HepG2 (cell line): ENCODE results near the gene DGCR6L.
"Not testable (repeated sequence)": the region's sequence is repeated elsewhere in the genome, so short reads cannot be mapped to it uniquely, and the experiment has no call there.

ENCODE experiments used
- DNMT1 ChIP-seq: sonication (generic); formaldehyde crosslinking; IDR thresholded peaks from 2 replicates; pipeline ENCODE4 v1.5.1; 2020; ENCODE audit warnings: mild to moderate bottlenecking, missing genetic modification reagents
- JUND ChIP-seq: sonication (generic); formaldehyde crosslinking; IDR thresholded peaks from 2 replicates; pipeline ENCODE4 v1.8.0; 2022; ENCODE audit warnings: mild to moderate bottlenecking, missing genetic modification reagents
- NAIF1 ChIP-seq: sonication (generic); formaldehyde crosslinking; IDR thresholded peaks from 2 replicates; pipeline ENCODE4 v1.5.0; 2020; ENCODE audit warnings: mild to moderate bottlenecking, missing genetic modification reagents, borderline replicate concordance
- NFIC ChIP-seq: IDR thresholded peaks from 2 replicates; pipeline ENCODE4 v1.6.1; 2012; ENCODE audit warnings: mild to moderate bottlenecking, low read length, inconsistent platforms
- POLR2AphosphoS5 ChIP-seq: IDR thresholded peaks from 2 replicates; pipeline ENCODE4 v1.6.1; 2012; ENCODE audit warnings: low read depth, low read length
- ZNF30 ChIP-seq: sonication (generic); formaldehyde crosslinking; IDR thresholded peaks from 2 replicates; pipeline ENCODE4 v1.5.0; 2020; ENCODE audit warnings: mild to moderate bottlenecking, missing genetic modification reagents
- TF ChIP-seq, protein P1 (sequence below), 2 experiments: sonication (generic) in 1 of 2; formaldehyde crosslinking in 1 of 2; IDR thresholded peaks; 2 replicates each; pipeline versions ENCODE4 v1.5.1 to v1.6.1; 2011 to 2020; ENCODE audit warnings: borderline replicate concordance in 1 of 2, low read depth in 1 of 2, low read length in 1 of 2, mild to moderate bottlenecking in 1 of 2, missing genetic modification reagents in 1 of 2, moderate library complexity in 1 of 2

DNA sequence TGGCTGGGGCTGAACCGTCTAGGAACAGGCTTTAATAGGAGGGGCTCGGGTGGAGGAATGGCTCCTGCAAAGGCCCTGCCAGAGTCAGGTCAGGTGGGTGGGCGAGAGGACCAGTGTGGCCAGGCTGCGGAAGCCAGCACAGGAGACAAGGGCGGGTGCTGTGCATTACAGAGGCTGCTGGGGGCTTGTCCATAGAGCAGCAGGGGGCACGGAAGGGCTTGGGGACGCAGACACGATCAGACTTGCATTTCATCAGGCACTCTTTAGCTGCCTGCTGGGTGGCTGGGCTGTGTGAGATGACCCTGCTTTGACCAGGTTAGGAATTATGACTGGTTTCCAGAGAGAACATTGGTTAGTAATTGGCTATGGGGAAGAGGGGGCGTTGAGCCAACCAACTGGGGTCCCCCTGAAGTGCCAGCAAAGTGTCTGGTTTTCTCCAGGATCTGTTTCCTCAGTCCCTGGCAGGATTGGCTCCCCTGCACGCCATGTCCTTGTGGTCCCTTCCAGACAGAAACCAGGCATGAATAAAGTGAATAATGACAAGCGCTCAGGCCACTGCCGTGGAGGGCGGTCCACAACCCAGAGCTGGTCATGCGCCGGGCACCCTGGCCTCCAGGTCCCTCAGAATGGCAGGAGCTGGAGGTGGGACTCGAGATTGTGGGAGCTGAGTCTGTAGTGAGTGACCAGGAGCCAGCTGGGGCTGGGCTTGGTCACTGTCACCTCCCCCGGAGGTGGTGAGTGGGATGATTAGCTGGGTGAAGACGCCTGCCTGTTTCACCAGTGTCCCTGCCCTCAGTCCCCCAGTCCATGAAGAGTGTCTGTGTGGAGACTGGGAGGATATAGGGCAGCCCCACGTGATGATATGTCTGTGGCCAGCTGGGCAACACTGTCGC is 1.0 kb upstream of the DGCR6L start:
- not testable (repeated sequence) for TF ChIP-seq DNMT1; NAIF1; JUND (CRISPR knock-in tag); ZNF30 (CRISPR knock-in tag); POLR2AphosphoS5; NFIC
- TF ChIP-seq, protein P1, sequence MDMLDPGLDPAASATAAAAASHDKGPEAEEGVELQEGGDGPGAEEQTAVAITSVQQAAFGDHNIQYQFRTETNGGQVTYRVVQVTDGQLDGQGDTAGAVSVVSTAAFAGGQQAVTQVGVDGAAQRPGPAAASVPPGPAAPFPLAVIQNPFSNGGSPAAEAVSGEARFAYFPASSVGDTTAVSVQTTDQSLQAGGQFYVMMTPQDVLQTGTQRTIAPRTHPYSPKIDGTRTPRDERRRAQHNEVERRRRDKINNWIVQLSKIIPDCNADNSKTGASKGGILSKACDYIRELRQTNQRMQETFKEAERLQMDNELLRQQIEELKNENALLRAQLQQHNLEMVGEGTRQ (IDR thresholded peaks at IDR 0.05; ENCODE audit: low read depth, low read length) = not testable (repeated sequence)
- TF ChIP-seq, protein P1 (CRISPR knock-in tag; IDR thresholded peaks at IDR 0.05; ENCODE audit: borderline replicate concordance) = 0 out of 2 replicates have a peak, but pooled peaks have one; percentile 7
